NT2/D1 (cell line): ENCODE results near the gene GRK4.

Experiments
- SUZ12 ChIP-seq: IDR thresholded peaks from 2 replicates; pipeline ENCODE4 v1.6.1; 2011; ENCODE audit not compliant: insufficient read length, insufficient read depth; ENCODE audit errors: extremely low read depth
- YY1 ChIP-seq: IDR thresholded peaks from 2 replicates; pipeline ENCODE4 v1.6.1; 2011; ENCODE audit not compliant: insufficient read length, insufficient read depth
- ZNF274 ChIP-seq: IDR thresholded peaks from 2 replicates; pipeline ENCODE4 v1.6.1; 2011; ENCODE audit warnings: mild to moderate bottlenecking, low read depth, low read length

DNA sequence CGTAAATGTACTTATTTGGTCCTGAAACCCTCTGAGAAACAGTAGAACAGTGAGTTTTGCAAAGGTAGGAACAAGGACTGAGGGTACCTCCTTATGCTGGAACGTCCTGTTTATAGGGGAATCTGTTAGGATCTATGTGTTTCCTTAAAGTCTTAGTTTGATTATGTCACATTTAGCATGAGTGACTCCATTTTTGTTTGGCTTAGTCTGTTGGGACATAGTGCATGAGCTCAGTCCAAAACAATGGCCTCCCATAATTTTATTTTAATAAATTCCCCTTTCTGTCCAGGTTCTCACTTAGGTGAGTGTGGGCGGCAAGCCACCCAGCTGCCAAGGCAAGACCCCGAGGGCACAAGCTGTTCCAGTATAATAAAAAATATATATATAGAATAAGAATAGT lies 83.3 kb downstream of the GRK4 start:
- TF ChIP-seq YY1 (no peak), ZNF274 (no peak), SUZ12 (no peak)
